Neural cell (in vitro differentiated cells): ENCODE results near the gene APOBEC2.

Experiments
- CTCF ChIP-seq: fragments of 450-650 bp; IDR thresholded peaks from 2 replicates; pipeline ENCODE4 v1.5.1; 2014; ENCODE audit warnings: antibody characterized with exemption, mild to moderate bottlenecking, moderate library complexity; ENCODE audit not compliant: poor library complexity, severe bottlenecking
- EP300 ChIP-seq: fragments of 450-650 bp; conservative IDR thresholded peaks from 2 replicates; pipeline ENCODE4 v1.6.1; 2014; ENCODE audit warnings: antibody characterized with exemption, mild to moderate bottlenecking, moderate library complexity; ENCODE audit not compliant: poor library complexity, severe bottlenecking
- EZH2 ChIP-seq: fragments of 200-600, 300-800 bp; shearing (Covaris generic), sonication (generic); IDR thresholded peaks from 2 replicates; pipeline ENCODE4 v1.6.1; 2014; ENCODE audit warnings: antibody characterized with exemption, low read length, borderline replicate concordance, mild to moderate bottlenecking; ENCODE audit not compliant: insufficient read depth, poor library complexity, severe bottlenecking
- MXI1 ChIP-seq: fragments of 450-650 bp; conservative IDR thresholded peaks from 2 replicates; pipeline ENCODE4 v1.6.1; 2014; ENCODE audit warnings: antibody characterized with exemption, mild to moderate bottlenecking; ENCODE audit not compliant: poor library complexity, severe bottlenecking
- POLR2AphosphoS5 ChIP-seq: IDR thresholded peaks from 2 replicates; pipeline ENCODE4 v1.6.1; 2012
- RAD21 ChIP-seq: fragments of 450-650 bp; conservative IDR thresholded peaks from 2 replicates; pipeline ENCODE4 v1.6.1; 2014; ENCODE audit warnings: antibody characterized with exemption, mild to moderate bottlenecking, moderate library complexity
- TF ChIP-seq, protein P1 (sequence below): IDR thresholded peaks from 2 replicates; pipeline ENCODE4 v1.6.1; 2012; ENCODE audit warnings: borderline replicate concordance

GRCh38 chr6:41090841-41091761 is 38.1 kb downstream of the APOBEC2 start:
- TF ChIP-seq CTCF (no peak), POLR2AphosphoS5 (no peak), EP300 (no peak), RAD21 (no peak), EZH2 (no peak), MXI1 (no peak)
- TF ChIP-seq, protein P1, sequence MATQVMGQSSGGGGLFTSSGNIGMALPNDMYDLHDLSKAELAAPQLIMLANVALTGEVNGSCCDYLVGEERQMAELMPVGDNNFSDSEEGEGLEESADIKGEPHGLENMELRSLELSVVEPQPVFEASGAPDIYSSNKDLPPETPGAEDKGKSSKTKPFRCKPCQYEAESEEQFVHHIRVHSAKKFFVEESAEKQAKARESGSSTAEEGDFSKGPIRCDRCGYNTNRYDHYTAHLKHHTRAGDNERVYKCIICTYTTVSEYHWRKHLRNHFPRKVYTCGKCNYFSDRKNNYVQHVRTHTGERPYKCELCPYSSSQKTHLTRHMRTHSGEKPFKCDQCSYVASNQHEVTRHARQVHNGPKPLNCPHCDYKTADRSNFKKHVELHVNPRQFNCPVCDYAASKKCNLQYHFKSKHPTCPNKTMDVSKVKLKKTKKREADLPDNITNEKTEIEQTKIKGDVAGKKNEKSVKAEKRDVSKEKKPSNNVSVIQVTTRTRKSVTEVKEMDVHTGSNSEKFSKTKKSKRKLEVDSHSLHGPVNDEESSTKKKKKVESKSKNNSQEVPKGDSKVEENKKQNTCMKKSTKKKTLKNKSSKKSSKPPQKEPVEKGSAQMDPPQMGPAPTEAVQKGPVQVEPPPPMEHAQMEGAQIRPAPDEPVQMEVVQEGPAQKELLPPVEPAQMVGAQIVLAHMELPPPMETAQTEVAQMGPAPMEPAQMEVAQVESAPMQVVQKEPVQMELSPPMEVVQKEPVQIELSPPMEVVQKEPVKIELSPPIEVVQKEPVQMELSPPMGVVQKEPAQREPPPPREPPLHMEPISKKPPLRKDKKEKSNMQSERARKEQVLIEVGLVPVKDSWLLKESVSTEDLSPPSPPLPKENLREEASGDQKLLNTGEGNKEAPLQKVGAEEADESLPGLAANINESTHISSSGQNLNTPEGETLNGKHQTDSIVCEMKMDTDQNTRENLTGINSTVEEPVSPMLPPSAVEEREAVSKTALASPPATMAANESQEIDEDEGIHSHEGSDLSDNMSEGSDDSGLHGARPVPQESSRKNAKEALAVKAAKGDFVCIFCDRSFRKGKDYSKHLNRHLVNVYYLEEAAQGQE, result no peak
